ENCODE measurements around the gene SMAD2. TPM values are rescaled to one million over a fixed set of nuclear protein-coding genes. Genes with fewer than 3 reads are reported as not detected.

SMAD2 gene
- total and polyA plus RNA-seq, 2 experiments from 2014 or later, result 30.9 to 90.7 TPM

DNA sequence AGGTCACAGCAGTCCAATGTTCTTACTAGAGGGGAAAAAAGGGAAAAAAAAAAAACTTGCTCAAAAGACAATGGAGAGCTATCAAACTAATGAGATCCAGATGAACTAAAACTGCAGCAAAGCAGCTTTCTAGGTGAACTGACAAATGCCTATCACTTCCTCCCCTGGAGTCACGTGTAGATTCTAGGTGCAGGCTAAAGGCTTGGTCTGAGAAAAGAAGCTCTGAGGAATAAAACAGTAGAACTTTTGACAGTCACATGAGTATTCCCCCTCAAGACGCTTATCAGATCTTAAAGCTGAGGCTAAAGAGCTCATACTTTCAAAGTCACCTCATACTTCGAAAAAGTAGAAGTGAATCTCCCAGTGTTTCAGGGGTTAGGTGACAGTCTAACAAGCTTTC lies 42.3 kb downstream of the SMAD2 start (continued):
- TF ChIP-seq, protein P1, sequence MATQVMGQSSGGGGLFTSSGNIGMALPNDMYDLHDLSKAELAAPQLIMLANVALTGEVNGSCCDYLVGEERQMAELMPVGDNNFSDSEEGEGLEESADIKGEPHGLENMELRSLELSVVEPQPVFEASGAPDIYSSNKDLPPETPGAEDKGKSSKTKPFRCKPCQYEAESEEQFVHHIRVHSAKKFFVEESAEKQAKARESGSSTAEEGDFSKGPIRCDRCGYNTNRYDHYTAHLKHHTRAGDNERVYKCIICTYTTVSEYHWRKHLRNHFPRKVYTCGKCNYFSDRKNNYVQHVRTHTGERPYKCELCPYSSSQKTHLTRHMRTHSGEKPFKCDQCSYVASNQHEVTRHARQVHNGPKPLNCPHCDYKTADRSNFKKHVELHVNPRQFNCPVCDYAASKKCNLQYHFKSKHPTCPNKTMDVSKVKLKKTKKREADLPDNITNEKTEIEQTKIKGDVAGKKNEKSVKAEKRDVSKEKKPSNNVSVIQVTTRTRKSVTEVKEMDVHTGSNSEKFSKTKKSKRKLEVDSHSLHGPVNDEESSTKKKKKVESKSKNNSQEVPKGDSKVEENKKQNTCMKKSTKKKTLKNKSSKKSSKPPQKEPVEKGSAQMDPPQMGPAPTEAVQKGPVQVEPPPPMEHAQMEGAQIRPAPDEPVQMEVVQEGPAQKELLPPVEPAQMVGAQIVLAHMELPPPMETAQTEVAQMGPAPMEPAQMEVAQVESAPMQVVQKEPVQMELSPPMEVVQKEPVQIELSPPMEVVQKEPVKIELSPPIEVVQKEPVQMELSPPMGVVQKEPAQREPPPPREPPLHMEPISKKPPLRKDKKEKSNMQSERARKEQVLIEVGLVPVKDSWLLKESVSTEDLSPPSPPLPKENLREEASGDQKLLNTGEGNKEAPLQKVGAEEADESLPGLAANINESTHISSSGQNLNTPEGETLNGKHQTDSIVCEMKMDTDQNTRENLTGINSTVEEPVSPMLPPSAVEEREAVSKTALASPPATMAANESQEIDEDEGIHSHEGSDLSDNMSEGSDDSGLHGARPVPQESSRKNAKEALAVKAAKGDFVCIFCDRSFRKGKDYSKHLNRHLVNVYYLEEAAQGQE (IDR thresholded peaks at IDR 0.05; ENCODE audit: unreplicated experiment), result no peak
- TF ChIP-seq, protein P2, sequence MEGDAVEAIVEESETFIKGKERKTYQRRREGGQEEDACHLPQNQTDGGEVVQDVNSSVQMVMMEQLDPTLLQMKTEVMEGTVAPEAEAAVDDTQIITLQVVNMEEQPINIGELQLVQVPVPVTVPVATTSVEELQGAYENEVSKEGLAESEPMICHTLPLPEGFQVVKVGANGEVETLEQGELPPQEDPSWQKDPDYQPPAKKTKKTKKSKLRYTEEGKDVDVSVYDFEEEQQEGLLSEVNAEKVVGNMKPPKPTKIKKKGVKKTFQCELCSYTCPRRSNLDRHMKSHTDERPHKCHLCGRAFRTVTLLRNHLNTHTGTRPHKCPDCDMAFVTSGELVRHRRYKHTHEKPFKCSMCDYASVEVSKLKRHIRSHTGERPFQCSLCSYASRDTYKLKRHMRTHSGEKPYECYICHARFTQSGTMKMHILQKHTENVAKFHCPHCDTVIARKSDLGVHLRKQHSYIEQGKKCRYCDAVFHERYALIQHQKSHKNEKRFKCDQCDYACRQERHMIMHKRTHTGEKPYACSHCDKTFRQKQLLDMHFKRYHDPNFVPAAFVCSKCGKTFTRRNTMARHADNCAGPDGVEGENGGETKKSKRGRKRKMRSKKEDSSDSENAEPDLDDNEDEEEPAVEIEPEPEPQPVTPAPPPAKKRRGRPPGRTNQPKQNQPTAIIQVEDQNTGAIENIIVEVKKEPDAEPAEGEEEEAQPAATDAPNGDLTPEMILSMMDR (conservative IDR thresholded peaks at IDR 0.05; ENCODE audit: low read depth in 2 of 2), result no peak
- TF ChIP-seq, protein P3, sequence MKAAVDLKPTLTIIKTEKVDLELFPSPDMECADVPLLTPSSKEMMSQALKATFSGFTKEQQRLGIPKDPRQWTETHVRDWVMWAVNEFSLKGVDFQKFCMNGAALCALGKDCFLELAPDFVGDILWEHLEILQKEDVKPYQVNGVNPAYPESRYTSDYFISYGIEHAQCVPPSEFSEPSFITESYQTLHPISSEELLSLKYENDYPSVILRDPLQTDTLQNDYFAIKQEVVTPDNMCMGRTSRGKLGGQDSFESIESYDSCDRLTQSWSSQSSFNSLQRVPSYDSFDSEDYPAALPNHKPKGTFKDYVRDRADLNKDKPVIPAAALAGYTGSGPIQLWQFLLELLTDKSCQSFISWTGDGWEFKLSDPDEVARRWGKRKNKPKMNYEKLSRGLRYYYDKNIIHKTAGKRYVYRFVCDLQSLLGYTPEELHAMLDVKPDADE (IDR thresholded peaks at IDR 0.05), result no peak
- TF ChIP-seq ZNF331 (CRISPR knock-in tag; IDR thresholded peaks at IDR 0.05; ENCODE audit: low read depth) (no peak), POLR2AphosphoS5 (IDR thresholded peaks at IDR 0.05; ENCODE audit: low read depth) (no peak), NANOG (IDR thresholded peaks at IDR 0.05; ENCODE audit: borderline replicate concordance) (no peak), CREB1 (CRISPR knock-in tag; IDR thresholded peaks at IDR 0.05; ENCODE audit: low read depth) (no peak), STAT1 (IDR thresholded peaks at IDR 0.05; ENCODE audit: unreplicated experiment) (no peak)

DNA sequence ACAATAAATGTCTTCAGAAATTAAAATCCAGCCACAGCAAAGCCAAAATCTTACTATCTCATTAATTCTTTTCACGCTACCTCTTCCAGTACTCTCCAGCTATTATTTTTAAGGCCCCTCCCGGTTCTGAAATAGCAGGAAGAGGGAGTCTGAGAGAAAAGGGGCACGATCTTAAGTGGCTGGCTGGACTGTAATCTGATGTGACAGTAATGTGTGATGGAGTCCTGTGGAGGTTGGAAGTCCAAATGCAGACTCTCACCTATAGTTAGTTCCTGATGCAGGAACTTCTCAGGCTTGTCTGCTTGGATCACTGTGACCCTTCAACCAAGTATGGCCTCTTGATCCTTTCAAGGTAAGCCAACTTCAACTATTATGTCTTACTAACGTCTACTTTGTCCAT lies 43.2 kb downstream of the SMAD2 start:
- peaks cover 10% of the 10 kb centered on the region for H4K20me1 ChIP-seq (replicated peaks; ENCODE audit: insufficient read depth)
- Mint-ChIP-seq H3K36me3 (ENCODE audit: low read depth) (peaks cover 27% of the 10 kb centered on the region; the same call in 2 of the 3 replicates), H3K9me3 (no peaks in the 10 kb centered on the region), H3K27ac (no peak overlapping the region), H3K4me3 (no peak overlapping the region), H3K27me3 (ENCODE audit: insufficient read depth, low read depth, poor library complexity) (peaks cover 1% of the 10 kb centered on the region), H3K4me1 (peaks cover 2% of the 10 kb centered on the region; the same call in 2 of the 3 replicates)
- H3K9me2 ChIP-seq (ENCODE audit: insufficient read depth), result no peaks in the 10 kb centered on the region
- no peaks in the 10 kb centered on the region for H3K4me1 ChIP-seq (ENCODE audit: insufficient read depth)
- H3K27ac ChIP-seq (ENCODE audit: low read depth), result no peak overlapping the region
- ATAC-seq (no peak), DNase-seq (ENCODE audit: low spot score) (no peak)
- no peak overlapping the region for H3K4me2 ChIP-seq
- H3K27me3 ChIP-seq (ENCODE audit: insufficient read depth), result no peaks in the 10 kb centered on the region
- no peak overlapping the region for H2AFZ ChIP-seq
- peaks cover 96% of the 10 kb centered on the region for H3K79me2 ChIP-seq (replicated peaks; ENCODE audit: insufficient read depth)
- no peaks in the 10 kb centered on the region; the same call in 1 of the 2 replicates for H3K36me3 ChIP-seq (ENCODE audit: insufficient read depth)
- H3F3A ChIP-seq (replicated peaks; ENCODE audit: low read depth), result no peaks in the 10 kb centered on the region
- H3K4me3 ChIP-seq, result no peak overlapping the region
- TF ChIP-seq EZH2 (IDR thresholded peaks at IDR 0.05; ENCODE audit: low read depth, unreplicated experiment), result no peak
- TF ChIP-seq POLR2AphosphoS5 (IDR thresholded peaks at IDR 0.05; ENCODE audit: low read depth), result no peak
- no peak for TF ChIP-seq STAT1 (IDR thresholded peaks at IDR 0.05; ENCODE audit: unreplicated experiment)
- no peak for TF ChIP-seq EZH2phosphoT487 (IDR thresholded peaks at IDR 0.05; ENCODE audit: unreplicated experiment)
- no peak for TF ChIP-seq CREB1 (CRISPR knock-in tag; IDR thresholded peaks at IDR 0.05; ENCODE audit: low read depth)
- TF ChIP-seq, protein P4, sequence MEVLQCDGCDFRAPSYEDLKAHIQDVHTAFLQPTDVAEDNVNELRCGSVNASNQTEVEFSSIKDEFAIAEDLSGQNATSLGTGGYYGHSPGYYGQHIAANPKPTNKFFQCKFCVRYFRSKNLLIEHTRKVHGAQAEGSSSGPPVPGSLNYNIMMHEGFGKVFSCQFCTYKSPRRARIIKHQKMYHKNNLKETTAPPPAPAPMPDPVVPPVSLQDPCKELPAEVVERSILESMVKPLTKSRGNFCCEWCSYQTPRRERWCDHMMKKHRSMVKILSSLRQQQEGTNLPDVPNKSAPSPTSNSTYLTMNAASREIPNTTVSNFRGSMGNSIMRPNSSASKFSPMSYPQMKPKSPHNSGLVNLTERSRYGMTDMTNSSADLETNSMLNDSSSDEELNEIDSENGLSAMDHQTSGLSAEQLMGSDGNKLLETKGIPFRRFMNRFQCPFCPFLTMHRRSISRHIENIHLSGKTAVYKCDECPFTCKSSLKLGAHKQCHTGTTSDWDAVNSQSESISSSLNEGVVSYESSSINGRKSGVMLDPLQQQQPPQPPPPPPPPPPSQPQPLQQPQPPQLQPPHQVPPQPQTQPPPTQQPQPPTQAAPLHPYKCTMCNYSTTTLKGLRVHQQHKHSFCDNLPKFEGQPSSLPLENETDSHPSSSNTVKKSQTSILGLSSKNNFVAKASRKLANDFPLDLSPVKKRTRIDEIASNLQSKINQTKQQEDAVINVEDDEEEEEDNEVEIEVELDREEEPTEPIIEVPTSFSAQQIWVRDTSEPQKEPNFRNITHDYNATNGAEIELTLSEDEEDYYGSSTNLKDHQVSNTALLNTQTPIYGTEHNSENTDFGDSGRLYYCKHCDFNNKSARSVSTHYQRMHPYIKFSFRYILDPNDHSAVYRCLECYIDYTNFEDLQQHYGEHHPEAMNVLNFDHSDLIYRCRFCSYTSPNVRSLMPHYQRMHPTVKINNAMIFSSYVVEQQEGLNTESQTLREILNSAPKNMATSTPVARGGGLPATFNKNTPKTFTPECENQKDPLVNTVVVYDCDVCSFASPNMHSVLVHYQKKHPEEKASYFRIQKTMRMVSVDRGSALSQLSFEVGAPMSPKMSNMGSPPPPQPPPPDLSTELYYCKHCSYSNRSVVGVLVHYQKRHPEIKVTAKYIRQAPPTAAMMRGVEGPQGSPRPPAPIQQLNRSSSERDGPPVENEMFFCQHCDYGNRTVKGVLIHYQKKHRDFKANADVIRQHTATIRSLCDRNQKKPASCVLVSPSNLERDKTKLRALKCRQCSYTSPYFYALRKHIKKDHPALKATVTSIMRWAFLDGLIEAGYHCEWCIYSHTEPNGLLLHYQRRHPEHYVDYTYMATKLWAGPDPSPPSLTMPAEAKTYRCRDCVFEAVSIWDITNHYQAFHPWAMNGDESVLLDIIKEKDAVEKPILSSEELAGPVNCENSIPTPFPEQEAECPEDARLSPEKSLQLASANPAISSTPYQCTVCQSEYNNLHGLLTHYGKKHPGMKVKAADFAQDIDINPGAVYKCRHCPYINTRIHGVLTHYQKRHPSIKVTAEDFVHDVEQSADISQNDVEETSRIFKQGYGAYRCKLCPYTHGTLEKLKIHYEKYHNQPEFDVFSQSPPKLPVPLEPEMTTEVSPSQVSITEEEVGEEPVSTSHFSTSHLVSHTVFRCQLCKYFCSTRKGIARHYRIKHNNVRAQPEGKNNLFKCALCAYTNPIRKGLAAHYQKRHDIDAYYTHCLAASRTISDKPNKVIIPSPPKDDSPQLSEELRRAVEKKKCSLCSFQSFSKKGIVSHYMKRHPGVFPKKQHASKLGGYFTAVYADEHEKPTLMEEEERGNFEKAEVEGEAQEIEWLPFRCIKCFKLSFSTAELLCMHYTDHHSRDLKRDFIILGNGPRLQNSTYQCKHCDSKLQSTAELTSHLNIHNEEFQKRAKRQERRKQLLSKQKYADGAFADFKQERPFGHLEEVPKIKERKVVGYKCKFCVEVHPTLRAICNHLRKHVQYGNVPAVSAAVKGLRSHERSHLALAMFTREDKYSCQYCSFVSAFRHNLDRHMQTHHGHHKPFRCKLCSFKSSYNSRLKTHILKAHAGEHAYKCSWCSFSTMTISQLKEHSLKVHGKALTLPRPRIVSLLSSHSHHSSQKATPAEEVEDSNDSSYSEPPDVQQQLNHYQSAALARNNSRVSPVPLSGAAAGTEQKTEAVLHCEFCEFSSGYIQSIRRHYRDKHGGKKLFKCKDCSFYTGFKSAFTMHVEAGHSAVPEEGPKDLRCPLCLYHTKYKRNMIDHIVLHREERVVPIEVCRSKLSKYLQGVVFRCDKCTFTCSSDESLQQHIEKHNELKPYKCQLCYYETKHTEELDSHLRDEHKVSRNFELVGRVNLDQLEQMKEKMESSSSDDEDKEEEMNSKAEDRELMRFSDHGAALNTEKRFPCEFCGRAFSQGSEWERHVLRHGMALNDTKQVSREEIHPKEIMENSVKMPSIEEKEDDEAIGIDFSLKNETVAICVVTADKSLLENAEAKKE (CRISPR knock-in tag; IDR thresholded peaks at IDR 0.05), result no peak
- TF ChIP-seq JUNB (IDR thresholded peaks at IDR 0.05; ENCODE audit: unreplicated experiment), result no peak

All from GM23338 (cell line).